HepG2 (cell line): ENCODE measurements around the gene COL26A1. TPM values are rescaled to one million over a fixed set of nuclear protein-coding genes. Genes with fewer than 3 reads are reported as not detected.
A peak's percentile ranks its signal among the peaks of the same experiment; 100 is the strongest.
"Not testable (repeated sequence)": the region's sequence is repeated elsewhere in the genome, so short reads cannot be mapped to it uniquely, and the experiment has no call there.

ENCODE experiments used
- ATAC-seq: fragments of 200-7000 bp; cut with Tn5 transposase; 3 replicates; pipeline ENCODE4 v1.9.1; 2020; ENCODE audit warnings: mild to moderate bottlenecking, moderate library complexity
- BruUV-seq: library from RNA; stranded (reverse); fragments of 400-500 nt; replicated peaks from 2 replicates; lab custom pipeline; 2021; lab: Mats Ljungman, UMichigan
- CTCF ChIA-PET: fragments of 300-600 bp; formaldehyde crosslinking; extraction: SDS; loops from one replicate; lab custom pipeline; 2021; ENCODE audit warnings: low total read pairs, inconsistent platforms, low intra/inter-chr PET ratio; lab: Yijun Ruan, JAX
- POLR2A ChIA-PET: fragments of 350-600 bp; sonication (Branson Sonifier 250); formaldehyde crosslinking; loops from one replicate; lab custom pipeline; 2020; ENCODE audit warnings: antibody characterized with exemption, inconsistent platforms; lab: Yijun Ruan, JAX
- DNase-seq: peaks from one replicate; pipeline ENCODE4 v3.0.0-alpha.2; 2015; ENCODE audit warnings: low spot score
- FAIRE-seq: peaks from 3 replicates; lab custom pipeline; 2011; peaks lifted over from hg19 to GRCh38; lab: Jason Lieb, UNC
- H2AFZ ChIP-seq: one replicate; pipeline ENCODE4 v1.6.1; 2011; ENCODE audit warnings: low read length, inconsistent platforms
- H3K27ac ChIP-seq: fragments of 300-600 bp; 3 replicates; pipeline ENCODE4 v1.8.0; 2011; ENCODE audit warnings: mixed run types, mild to moderate bottlenecking, mixed read lengths, low read length, inconsistent platforms; ENCODE audit not compliant: insufficient read depth; ENCODE audit errors: extremely low read length
- H3K27me3 ChIP-seq, 2 experiments: fragments of 200-600 bp in 1 of 2; 2 replicates in 1 of 2; 3 replicates in 1 of 2; pipeline versions ENCODE4 v1.6.0 to v1.8.0; 2011; ENCODE audit warnings: low read length in 2 of 2, mild to moderate bottlenecking in 2 of 2, moderate library complexity in 2 of 2, inconsistent platforms in 1 of 2; ENCODE audit not compliant: insufficient read depth in 2 of 2, control insufficient read depth in 1 of 2
- H3K36me3 ChIP-seq, 2 experiments: fragments of 200-600 bp in 1 of 2; replicated peaks in 1 of 2; 2 replicates in 1 of 2; 3 replicates in 1 of 2; pipeline versions ENCODE4 v1.5.1 to v1.8.0; 2011; ENCODE audit warnings: low read length in 2 of 2, inconsistent platforms in 1 of 2; ENCODE audit not compliant: insufficient read depth in 2 of 2, control insufficient read depth in 1 of 2
- H3K4me1 ChIP-seq: 2 replicates; pipeline ENCODE4 v1.5.1; 2012; ENCODE audit warnings: low read length, inconsistent platforms; ENCODE audit not compliant: insufficient read depth
- H3K4me2 ChIP-seq: 2 replicates; pipeline ENCODE4 v1.6.0; 2011; ENCODE audit warnings: low read depth, low read length, inconsistent platforms
- H3K4me3 ChIP-seq, 3 experiments: fragments of 200-600 bp in 1 of 3; sonication (generic), shearing (Covaris generic) in 1 of 3; replicated peaks in 1 of 3; 2 replicates each; pipeline ENCODE4 v1.5.1; 2011 to 2016; ENCODE audit warnings: low read length in 3 of 3, inconsistent platforms in 2 of 3, low read depth in 2 of 3, mild to moderate bottlenecking in 2 of 3, control low read depth in 1 of 3, mixed read lengths in 1 of 3; ENCODE audit not compliant: insufficient read depth in 1 of 3
- H3K79me2 ChIP-seq: one replicate; pipeline ENCODE4 v1.6.1; 2011; ENCODE audit warnings: low read length, inconsistent platforms; ENCODE audit not compliant: insufficient read depth
- H3K9ac ChIP-seq: 2 replicates; pipeline ENCODE4 v1.6.0; 2011; ENCODE audit warnings: mild to moderate bottlenecking, low read depth, low read length, inconsistent platforms; ENCODE audit not compliant: insufficient read depth
- H3K9me3 ChIP-seq: 2 replicates; pipeline ENCODE4 v1.5.1; 2012; ENCODE audit warnings: mild to moderate bottlenecking, low read length
- H4K20me1 ChIP-seq: 2 replicates; pipeline ENCODE4 v1.6.0; 2011; ENCODE audit warnings: inconsistent platforms, mild to moderate bottlenecking, low read length, moderate library complexity; ENCODE audit not compliant: insufficient read depth
- ZNF121 ChIP-seq: sonication (generic); formaldehyde crosslinking; IDR thresholded peaks from 2 replicates; pipeline ENCODE4 v1.5.0; 2020; ENCODE audit warnings: mild to moderate bottlenecking, missing genetic modification reagents
- ZNF160 ChIP-seq: sonication (generic); formaldehyde crosslinking; IDR thresholded peaks from 2 replicates; pipeline ENCODE4 v1.8.0; 2022; ENCODE audit warnings: mild to moderate bottlenecking, inconsistent platforms, missing genetic modification reagents
- ZNF513 ChIP-seq: sonication (generic); formaldehyde crosslinking; conservative IDR thresholded peaks from 2 replicates; pipeline ENCODE4 v1.5.0; 2020; ENCODE audit warnings: missing genetic modification reagents
- WGBS: methylation state at CpG from one replicate; pipeline ENCODE4 v1.1.6; 2017; ENCODE audit warnings: low lambda C conversion rate; 5-methylcytosine and 5-hydroxymethylcytosine counted together
- in situ Hi-C: cut with HindIII; loops from 2 replicates; pipeline ENCODE4 v1.10.0; 2017; ENCODE audit warnings: low pct_unique_long_range_greater_than_20kb; ENCODE audit not compliant: extremely low pct_ligation_motif_present
- intact Hi-C: fragments of 100-400 bp; cut with micrococcal nuclease; formaldehyde crosslinking; loops from one replicate; pipeline ENCODE4 v1.10.0; 2022; ENCODE audit not compliant: unreplicated experiment
- polyA plus RNA-seq, 8 experiments: library from polyadenylated mRNA; depleted of rRNA in 3 of 8; stranded (reverse) in 7 of 8; unstranded in 1 of 8; fragments of >200 nt; fragmentation: Illumina TruSeq in 4 of 8; extraction: Trizol in 4 of 8; gene quantifications; 2 replicates each; pipeline versions ENCODE4 v1.2.1 to v1.2.3, GENCODE V29; 2011 to 2016; ENCODE audit warnings: low read depth in 4 of 8, missing spikeins in 1 of 8, mixed read lengths in 1 of 8; ENCODE audit not compliant: insufficient read depth in 1 of 8
- total RNA-seq, 5 experiments: library from RNA; depleted of rRNA; stranded (reverse); fragments of >200 nt; fragmentation: Illumina TruSeq; extraction: Trizol; gene quantifications; 2 replicates each; pipeline ENCODE4 v1.2.3, GENCODE V29; 2016; ENCODE audit warnings: low read depth in 1 of 5

Gene COL26A1
- total and polyA plus RNA-seq, 2 of the 13 experiments (the other 11 are each of a cell fraction or from before 2014, with no cell fraction given), result 7.8 to 9.2 TPM

- DNase-seq (no peak), ATAC-seq (no peak), FAIRE-seq (no peak)
- Histone ChIP-seq H3K79me2 (no peaks in the 10 kb centered on the region), H3K27ac (no peak overlapping the region), H3K4me1 (peaks cover 11% of the 10 kb centered on the region), H3K27me3 (no peaks in the 10 kb centered on the region), H3K36me3 (no peaks in the 10 kb centered on the region), H2AFZ (no peak overlapping the region), H3K9me3 (peaks cover 12% of the 10 kb centered on the region), H3K4me2 (no peak overlapping the region), H4K20me1 (no peaks in the 10 kb centered on the region), H3K4me3 (no peak overlapping the region), H3K9ac (no peak overlapping the region)
- TF ChIP-seq ZNF513, result no peak
- TF ChIP-seq ZNF160 (CRISPR knock-in tag), result no peak
- TF ChIP-seq ZNF121 (CRISPR knock-in tag), result 0 out of 2 replicates have a peak, but pooled peaks have one; percentile 12
- no TSS peak for BruUV-seq
- ChIA-PET POLR2A (no interaction called here), CTCF (no interaction called here)
- intact Hi-C loops (no loop called here), in situ Hi-C loops (no loop called here)
- 47% methylated on average over 5 of the region's 5 CpGs for WGBS
Observed at GRCh38 chr7:101474178-101474577, 111.5 kb downstream of the COL26A1 start.

GRCh38 chr7:101475691-101476090 lies 113.0 kb downstream of the COL26A1 start:
- BruUV-seq, intact Hi-C loops, POLR2A ChIA-PET, H2AFZ ChIP-seq, H3K4me3 ChIP-seq, H3K36me3 ChIP-seq, H3K79me2 ChIP-seq, H3K27ac ChIP-seq, DNase-seq, H3K4me2 ChIP-seq, in situ Hi-C loops, H3K9ac ChIP-seq, ATAC-seq, H4K20me1 ChIP-seq, FAIRE-seq, H3K27me3 ChIP-seq, CTCF ChIA-PET, H3K4me1 ChIP-seq: not testable (repeated sequence)
- 98% methylated on average over 2 of the region's 2 CpGs for WGBS
- H3K9me3 ChIP-seq, result peaks cover 16% of the 10 kb centered on the region
